H9 (cell line): ENCODE measurements around the gene ZNF350. TPM values are rescaled to one million over a fixed set of nuclear protein-coding genes. Genes with fewer than 3 reads are reported as not detected.

Source experiments
- DNase-seq: peaks from one replicate; pipeline ENCODE4 v3.0.0-alpha.2; 2017
- H2AFZ ChIP-seq: one replicate; pipeline ENCODE4 v1.6.1; 2013; ENCODE audit warnings: mild to moderate bottlenecking, low read length, control low read depth, moderate library complexity
- H2AK5ac ChIP-seq: 2 replicates; pipeline ENCODE4 v1.6.1; 2013; ENCODE audit warnings: low read length, control low read depth, mixed read lengths; ENCODE audit not compliant: insufficient read length
- H2BK120ac ChIP-seq: one replicate; pipeline ENCODE4 v1.6.1; 2013; ENCODE audit warnings: low read depth, mild to moderate bottlenecking, low read length, control low read depth, inconsistent platforms; ENCODE audit not compliant: poor library complexity, severe bottlenecking
- H2BK12ac ChIP-seq: 2 replicates; pipeline ENCODE4 v1.6.1; 2013; ENCODE audit warnings: low read length, control low read depth, mixed read lengths, low read depth; ENCODE audit not compliant: insufficient read length
- H2BK15ac ChIP-seq: 2 replicates; pipeline ENCODE4 v1.6.1; 2013; ENCODE audit warnings: low read depth, low read length, control low read depth
- H2BK20ac ChIP-seq: one replicate; pipeline ENCODE4 v1.6.1; 2013; ENCODE audit warnings: low read depth, mild to moderate bottlenecking, low read length, control low read depth, inconsistent platforms; ENCODE audit not compliant: poor library complexity, severe bottlenecking
- H2BK5ac ChIP-seq: 2 replicates; pipeline ENCODE4 v1.6.1; 2013; ENCODE audit warnings: low read length, control low read depth, mixed read lengths; ENCODE audit not compliant: insufficient read length
- H3K14ac ChIP-seq: 2 replicates; pipeline ENCODE4 v1.6.1; 2013; ENCODE audit warnings: low read length, control low read depth; ENCODE audit not compliant: insufficient read depth
- H3K18ac ChIP-seq: 2 replicates; pipeline ENCODE4 v1.6.1; 2013; ENCODE audit warnings: low read depth, mild to moderate bottlenecking, mixed read lengths, low read length, control low read depth; ENCODE audit not compliant: insufficient read length
- H3K23ac ChIP-seq: 2 replicates; pipeline ENCODE4 v1.6.1; 2013; ENCODE audit warnings: low read length, control low read depth, mixed read lengths, low read depth; ENCODE audit not compliant: insufficient read length
- H3K23me2 ChIP-seq: 2 replicates; pipeline ENCODE4 v1.6.1; 2013; ENCODE audit warnings: low read depth, mild to moderate bottlenecking, mixed read lengths, low read length, control low read depth; ENCODE audit not compliant: insufficient read length, poor library complexity, severe bottlenecking
- H3K27ac ChIP-seq: 2 replicates; pipeline ENCODE4 v1.5.1; 2013; ENCODE audit warnings: low read length, control low read depth, mixed read lengths, low read depth; ENCODE audit not compliant: insufficient read length
- H3K27me3 ChIP-seq: 2 replicates; pipeline ENCODE4 v1.6.1; 2013; ENCODE audit warnings: low read length, control low read depth, inconsistent platforms; ENCODE audit not compliant: insufficient read depth
- H3K4ac ChIP-seq: 2 replicates; pipeline ENCODE4 v1.6.1; 2013; ENCODE audit warnings: low read depth, mild to moderate bottlenecking, control low read depth, inconsistent platforms, low read length, moderate library complexity
- H3K4me1 ChIP-seq: 2 replicates; pipeline ENCODE4 v1.6.1; 2013; ENCODE audit warnings: low read length, control low read depth, inconsistent platforms; ENCODE audit not compliant: insufficient read depth
- H3K4me2 ChIP-seq: 2 replicates; pipeline ENCODE4 v1.6.1; 2013; ENCODE audit warnings: low read length, control low read depth, mixed read lengths; ENCODE audit not compliant: insufficient read length, insufficient read depth
- H3K56ac ChIP-seq: 2 replicates; pipeline ENCODE4 v1.6.1; 2013; ENCODE audit warnings: low read depth, mild to moderate bottlenecking, mixed read lengths, low read length, control low read depth; ENCODE audit not compliant: insufficient read length
- H3K79me1 ChIP-seq: 2 replicates; pipeline ENCODE4 v1.6.1; 2013; ENCODE audit warnings: low read depth, mild to moderate bottlenecking, moderate library complexity, low read length, control low read depth, inconsistent platforms; ENCODE audit not compliant: insufficient read depth, poor library complexity, severe bottlenecking
- H3K79me2 ChIP-seq: 2 replicates; pipeline ENCODE4 v1.6.1; 2013; ENCODE audit warnings: low read length, control low read depth, inconsistent platforms; ENCODE audit not compliant: insufficient read depth
- H3K9ac ChIP-seq: 2 replicates; pipeline ENCODE4 v1.6.1; 2013; ENCODE audit warnings: low read length, control low read depth, mixed read lengths; ENCODE audit not compliant: insufficient read length; ENCODE audit errors: extremely low read depth
- H3K9me3 ChIP-seq: one replicate; pipeline ENCODE4 v1.6.1; 2013; ENCODE audit warnings: low read depth, low read length, inconsistent platforms; ENCODE audit not compliant: control insufficient read depth
- H3T11ph ChIP-seq: one replicate; pipeline ENCODE4 v1.6.1; 2013; ENCODE audit warnings: mild to moderate bottlenecking, low read length, control low read depth, inconsistent platforms
- H4K20me1 ChIP-seq: one replicate; pipeline ENCODE4 v1.6.1; 2013; ENCODE audit not compliant: control insufficient read depth, insufficient read length, insufficient read depth
- H4K5ac ChIP-seq: 2 replicates; pipeline ENCODE4 v1.6.1; 2013; ENCODE audit warnings: low read depth, mild to moderate bottlenecking, mixed read lengths, low read length, control low read depth; ENCODE audit not compliant: insufficient read length
- H4K8ac ChIP-seq: replicated peaks from 2 replicates; pipeline ENCODE4 v1.6.1; 2013; ENCODE audit warnings: low read length, control low read depth, mixed read lengths, low read depth; ENCODE audit not compliant: insufficient read length
- H4K91ac ChIP-seq: 2 replicates; pipeline ENCODE4 v1.6.1; 2013; ENCODE audit warnings: low read depth, mild to moderate bottlenecking, moderate library complexity, mixed read lengths, low read length, control low read depth; ENCODE audit not compliant: insufficient read length
- H3K27ac Mint-ChIP-seq, 3 experiments: 2 replicates in 2 of 3; 3 replicates in 1 of 3; pipeline ENCODE4 v1.8.0; 2020 to 2021; ENCODE audit warnings: mixed read lengths in 3 of 3, mild to moderate bottlenecking in 1 of 3, moderate library complexity in 1 of 3
- H3K27me3 Mint-ChIP-seq: 2 replicates; pipeline ENCODE4 v1.8.0; 2021; ENCODE audit warnings: low read depth, mild to moderate bottlenecking, moderate library complexity, mixed read lengths
- H3K36me3 Mint-ChIP-seq, 3 experiments: 2 replicates in 2 of 3; 3 replicates in 1 of 3; pipeline ENCODE4 v1.8.0; 2020 to 2021; ENCODE audit warnings: low read depth in 3 of 3, mixed read lengths in 3 of 3; ENCODE audit not compliant: insufficient read depth in 1 of 3
- H3K4me1 Mint-ChIP-seq, 2 experiments: 2 replicates each; pipeline ENCODE4 v1.8.0; 2020; ENCODE audit warnings: mixed read lengths in 2 of 2
- H3K4me3 Mint-ChIP-seq, 2 experiments: 2 replicates in 1 of 2; 3 replicates in 1 of 2; pipeline ENCODE4 v1.8.0; 2020 to 2021; ENCODE audit warnings: mild to moderate bottlenecking in 2 of 2, mixed read lengths in 2 of 2, moderate library complexity in 1 of 2
- H3K9me3 Mint-ChIP-seq, 2 experiments: 2 replicates in 1 of 2; 3 replicates in 1 of 2; pipeline ENCODE4 v1.8.0; 2020; ENCODE audit warnings: mild to moderate bottlenecking in 2 of 2, mixed read lengths in 2 of 2, moderate library complexity in 1 of 2
- CTCF ChIP-seq: fragments of 200-600 bp; sonication (generic); conservative IDR thresholded peaks from 3 replicates; pipeline ENCODE4 v1.8.0; 2021; ENCODE audit warnings: antibody characterized with exemption, mild to moderate bottlenecking
- WGBS: extraction: QIAGEN DNeasy Blood & Tissue Kit; methylation state at CpG from one replicate; pipeline ENCODE4 v1.1.7; 2013; ENCODE audit warnings: missing lambda C conversion rate, low lambda C conversion rate, mixed read lengths; ENCODE audit not compliant: insufficient read length; ENCODE audit errors: extremely low coverage; 5-methylcytosine and 5-hydroxymethylcytosine counted together
- total RNA-seq: library from RNA; stranded (reverse); gene quantifications from 2 replicates; pipeline ENCODE4 v1.2.1, GENCODE V29; 2021

The ZNF350 gene
- total RNA-seq, 1 experiment from 2014 or later = 12.9 TPM

GRCh38 chr19:51994048-51994644 is 7.5 kb upstream of the ZNF350 start:
- Histone ChIP-seq H4K20me1 (no peaks in the 10 kb centered on the region), H2AFZ (no peak overlapping the region), H4K91ac (no peak overlapping the region), H3K79me1 (no peaks in the 10 kb centered on the region), H3K23me2 (no peaks in the 10 kb centered on the region), H2BK120ac (no peak overlapping the region), H3K56ac (no peak overlapping the region), H2BK15ac (no peak overlapping the region), H3K27me3 (no peaks in the 10 kb centered on the region), H2BK5ac (no peak overlapping the region), H3K4me2 (no peak overlapping the region), H4K8ac (no peak overlapping the region), H3K4me1 (no peaks in the 10 kb centered on the region), H3K4ac (no peak overlapping the region), H3K23ac (no peak overlapping the region), H2BK12ac (no peak overlapping the region), H3K27ac (no peak overlapping the region), H3K14ac (no peak overlapping the region), H2AK5ac (no peak overlapping the region), H3K18ac (no peak overlapping the region), H3K9me3 (peaks cover 67% of the 10 kb centered on the region), H3T11ph (no peak overlapping the region), H3K79me2 (no peaks in the 10 kb centered on the region), H3K9ac (no peak overlapping the region), H4K5ac (no peak overlapping the region), H2BK20ac (no peak overlapping the region)
- Mint-ChIP-seq H3K4me3 (no peak overlapping the region), H3K27me3 (no peaks in the 10 kb centered on the region; the same call in 1 of the 2 replicates), H3K9me3 (peaks cover 86 to 91% of the 10 kb centered on the region in 2 experiments), H3K27ac (no peak overlapping the region), H3K36me3 (peaks cover 74 to 86% (median 84%) of the 10 kb centered on the region in 3 experiments), H3K4me1 (no peaks in the 10 kb centered on the region)
- TF ChIP-seq CTCF = no peak
- DNase-seq = no peak
- no CpG with 5 or more reads among the region's 2 CpGs for WGBS
